GM12875 (cell line): ENCODE data around the gene SMURF1.

Experiments
- H3K4me3 ChIP-seq: one replicate; pipeline ENCODE4 v1.5.1; 2011; ENCODE audit warnings: low read depth, low read length, control low read depth
- CTCF ChIP-seq: IDR thresholded peaks from 2 replicates; pipeline ENCODE4 v1.5.1; 2011; ENCODE audit warnings: low read depth, mild to moderate bottlenecking, control low read depth, inconsistent platforms, low read length, moderate library complexity, borderline replicate concordance; ENCODE audit not compliant: insufficient read depth

Gene SMURF1

GRCh38 chr7:99033765-99034164 lies 110.1 kb downstream of the SMURF1 start:
- H3K4me3 ChIP-seq = no peak overlapping the region

GRCh38 chr7:99032928-99033327 lies 111.0 kb downstream of the SMURF1 start:
- TF ChIP-seq CTCF = no peak

More at GRCh38 chr7:99033765-99034164, 110.1 kb downstream of the SMURF1 start:
- no peak for TF ChIP-seq CTCF

GRCh38 chr7:99031496-99031895 lies 112.4 kb downstream of the SMURF1 start:
- no peak overlapping the region for H3K4me3 ChIP-seq
- TF ChIP-seq CTCF = no peak

More at GRCh38 chr7:99032928-99033327, 111.0 kb downstream of the SMURF1 start:
- no peak overlapping the region for H3K4me3 ChIP-seq

GRCh38 chr7:99030951-99031350 lies 113.0 kb downstream of the SMURF1 start:
- no peak overlapping the region for H3K4me3 ChIP-seq
- TF ChIP-seq CTCF = no peak

GRCh38 chr7:99030457-99030856 lies 113.5 kb downstream of the SMURF1 start:
- no peak overlapping the region for H3K4me3 ChIP-seq
- TF ChIP-seq CTCF = no peak

- TF ChIP-seq CTCF = no peak
- H3K4me3 ChIP-seq = no peak overlapping the region
Measured at GRCh38 chr7:99029466-99030435, 114.2 kb downstream of the SMURF1 start.
